MCF 10A (cell line): ENCODE measurements around the gene NET1. TPM values are rescaled to one million over a fixed set of nuclear protein-coding genes. Genes with fewer than 3 reads are reported as not detected.

ENCODE experiments used
- BruUV-seq: library from RNA; stranded (reverse); fragments of 400-500 nt; replicated peaks from 2 replicates; lab custom pipeline; 2021; lab: Mats Ljungman, UMichigan
- CTCF ChIA-PET: fragments of 300-600 bp; sonication (Branson Sonifier 250); formaldehyde crosslinking; extraction: SDS; loops from one replicate; lab custom pipeline; 2021; ENCODE audit warnings: antibody characterized with exemption, inconsistent platforms; lab: Yijun Ruan, JAX
- POLR2A ChIA-PET: fragments of 300-600, 350-650 bp; sonication (Branson Sonifier 250); formaldehyde crosslinking; extraction: SDS; loops from one replicate; lab custom pipeline; 2020; ENCODE audit warnings: antibody characterized with exemption, inconsistent platforms; lab: Yijun Ruan, JAX
- DNase-seq: peaks from one replicate; pipeline ENCODE4 v3.0.0-alpha.2; 2018; ENCODE audit not compliant: unreplicated experiment
- H3K27ac Mint-ChIP-seq: one replicate; pipeline ENCODE4 v1.8.0; 2022; ENCODE audit warnings: mild to moderate bottlenecking, low read depth, mixed read lengths; ENCODE audit not compliant: unreplicated experiment
- H3K27me3 Mint-ChIP-seq: one replicate; pipeline ENCODE4 v1.8.0; 2022; ENCODE audit warnings: mixed read lengths; ENCODE audit not compliant: insufficient read depth, unreplicated experiment
- H3K36me3 Mint-ChIP-seq: one replicate; pipeline ENCODE4 v1.8.0; 2022; ENCODE audit warnings: mild to moderate bottlenecking, moderate library complexity, mixed read lengths; ENCODE audit not compliant: insufficient read depth, unreplicated experiment
- H3K4me1 Mint-ChIP-seq: one replicate; pipeline ENCODE4 v1.8.0; 2022; ENCODE audit warnings: mixed read lengths; ENCODE audit not compliant: insufficient read depth, unreplicated experiment
- H3K4me3 Mint-ChIP-seq: one replicate; pipeline ENCODE4 v1.8.0; 2022; ENCODE audit warnings: mild to moderate bottlenecking, moderate library complexity, mixed read lengths; ENCODE audit not compliant: unreplicated experiment
- H3K9me3 Mint-ChIP-seq: one replicate; pipeline ENCODE4 v1.8.0; 2022; ENCODE audit warnings: mixed read lengths; ENCODE audit not compliant: unreplicated experiment
- CTCF ChIP-seq: fragments of 200-600 bp; IDR thresholded peaks from one replicate; pipeline ENCODE4 v1.8.0; 2022; ENCODE audit warnings: antibody characterized with exemption, mild to moderate bottlenecking; ENCODE audit not compliant: unreplicated experiment
- intact Hi-C: fragments of 100-400 bp; cut with micrococcal nuclease; formaldehyde crosslinking; loops from 2 replicates; pipeline ENCODE4 v1.14.1; 2022
- total RNA-seq: library from RNA; stranded (reverse); gene quantifications from 2 replicates; pipeline ENCODE4 v1.2.3, GENCODE V29; 2022

Gene NET1
- total RNA-seq, 1 experiment from 2014 or later, result 40.3 TPM

DNA sequence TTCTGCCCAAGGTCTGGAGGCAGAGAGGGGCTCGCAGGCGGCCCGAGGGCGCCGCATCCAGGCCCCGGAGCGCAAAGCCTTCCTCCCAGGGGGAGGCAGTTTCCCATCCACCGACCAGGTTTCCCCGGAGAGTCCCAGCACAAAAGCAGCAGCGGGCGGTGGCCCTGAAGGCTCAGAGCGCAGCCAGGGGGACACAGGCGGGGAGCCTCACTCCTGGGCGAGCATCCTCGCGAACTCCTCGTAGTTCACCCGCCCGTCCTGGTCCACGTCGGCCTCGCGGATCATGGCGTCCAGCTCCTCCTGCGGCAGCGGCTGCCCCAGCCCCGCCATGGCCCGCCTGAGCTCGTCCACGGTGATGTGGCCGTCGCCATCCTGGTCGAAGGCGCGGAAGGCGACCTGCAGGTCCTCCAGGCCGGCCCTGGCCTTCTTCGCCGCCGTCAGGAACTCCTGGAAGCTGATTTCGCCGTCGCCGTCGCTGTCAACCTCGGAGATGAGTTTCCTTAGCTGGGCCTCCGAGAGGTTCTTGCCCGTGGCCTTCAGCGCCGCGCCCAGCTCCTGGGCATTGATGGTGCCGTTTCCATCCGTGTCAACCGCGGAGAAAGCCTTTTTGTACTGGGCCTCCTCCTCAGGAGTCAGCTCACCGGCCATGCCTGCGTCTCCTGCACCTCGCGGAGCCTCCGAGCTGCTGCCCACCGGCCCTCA, 86.6 kb downstream of the NET1 start:
- no peak for DNase-seq
- no peak for TF ChIP-seq CTCF
- CTCF ChIA-PET, result interaction anchor here (1.6 kb wide), 1 partner anchor 12 kb away, joined by 6 read pairs; no protein-coding TSS in a partner anchor
- BruUV-seq, result no TSS peak
- H3K36me3 Mint-ChIP-seq, result no peaks in the 10 kb centered on the region
- POLR2A ChIA-PET, result interaction anchor here (0.6 kb wide), 1 partner anchor 12 kb away, joined by 3 read pairs; no protein-coding TSS in a partner anchor
- H3K9me3 Mint-ChIP-seq, result no peaks in the 10 kb centered on the region
- intact Hi-C loops, result no loop called here
- no peak overlapping the region for H3K4me3 Mint-ChIP-seq
- no peaks in the 10 kb centered on the region for H3K27me3 Mint-ChIP-seq
- H3K27ac Mint-ChIP-seq, result no peak overlapping the region
- no peaks in the 10 kb centered on the region for H3K4me1 Mint-ChIP-seq

DNA sequence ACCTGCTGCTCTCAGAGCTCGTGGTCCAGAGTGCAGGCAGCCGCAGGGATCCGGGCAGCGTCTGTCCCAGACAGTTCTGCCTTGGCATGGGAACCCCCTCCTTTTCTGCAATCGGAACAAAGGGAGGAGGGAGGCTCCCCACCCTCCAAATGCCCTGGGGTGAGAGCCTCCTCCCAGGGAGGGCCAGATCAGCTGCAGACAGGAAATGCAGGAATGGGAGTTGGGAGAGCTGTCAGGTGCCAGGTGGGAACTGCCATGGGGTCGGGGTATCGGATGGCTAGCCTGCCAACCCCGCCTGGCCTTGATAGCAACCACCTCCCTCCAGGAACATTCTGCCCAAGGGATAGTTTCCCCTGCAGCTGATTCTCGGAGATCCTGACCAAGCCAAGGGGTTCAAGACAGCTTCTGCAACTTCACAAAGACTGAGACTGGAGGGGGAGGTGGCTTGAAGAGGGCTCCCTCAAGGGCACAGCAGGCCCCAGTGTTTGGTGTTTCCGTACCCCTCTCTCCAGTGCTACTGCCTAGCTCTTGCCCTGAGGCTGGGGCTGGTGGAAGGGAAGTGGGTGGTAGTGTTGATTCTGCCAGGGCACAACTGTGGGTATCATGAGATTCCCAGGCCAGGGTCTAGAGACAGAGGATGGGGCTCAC, 87.3 kb downstream of the NET1 start, which contains the start of gene CALML5:
TSS of gene CALML5 (minus strand) at position 78 of the 648 bp plus-strand sequence. CDS start 132 bp downstream, outside the sequence.
- POLR2A ChIA-PET, result interaction anchor here (1.2 kb wide), 1 partner anchor 123 kb away, joined by 3 read pairs; no protein-coding TSS in a partner anchor
- intact Hi-C loops, result no loop called here
- CTCF ChIA-PET, result interaction anchor here (0.8 to 1.6 kb wide), 2 partner anchors 11 to 39 kb away, joined by 6 read pairs; no protein-coding TSS in a partner anchor
- no peak for TF ChIP-seq CTCF
- no peak within 1 kb of the TSS for H3K4me3 Mint-ChIP-seq
- no peak within 1 kb of the TSS for H3K27ac Mint-ChIP-seq
- DNase-seq, result no peak
- no peaks in the 10 kb centered on the region for H3K27me3 Mint-ChIP-seq
- H3K36me3 Mint-ChIP-seq, result no peaks in the 10 kb centered on the region
- H3K9me3 Mint-ChIP-seq, result no peaks in the 10 kb centered on the region
- no TSS peak for BruUV-seq
- no peaks in the 10 kb centered on the region for H3K4me1 Mint-ChIP-seq

DNA sequence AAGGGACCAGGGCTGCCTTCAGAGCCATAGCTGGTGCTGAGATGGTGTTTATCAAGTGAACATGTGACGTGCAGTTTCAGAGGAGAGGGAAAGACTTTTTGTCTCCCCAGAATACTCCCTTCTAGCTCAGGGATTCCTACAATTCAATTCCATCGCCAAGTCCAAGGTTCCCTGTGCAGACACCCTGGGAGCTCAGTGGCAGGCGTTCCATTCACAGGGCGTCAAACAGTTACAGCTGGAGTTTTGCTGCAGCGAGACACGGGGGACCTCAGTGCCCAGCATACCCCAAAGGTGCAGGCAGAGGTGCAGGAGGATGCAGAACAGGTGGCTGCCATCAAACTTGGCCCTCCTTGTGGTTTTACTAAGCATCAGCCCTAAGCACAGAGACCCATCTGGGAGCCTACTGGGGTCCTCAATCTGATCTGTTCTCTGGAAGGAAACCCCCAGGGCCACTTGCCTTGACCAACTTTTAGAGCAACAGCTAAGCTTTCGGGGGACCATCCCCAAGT, 87.9 kb downstream of the NET1 start:
- ChIA-PET POLR2A (interaction anchor here (1.2 kb wide), 1 partner anchor 123 kb away, joined by 3 read pairs; no protein-coding TSS in a partner anchor), CTCF (interaction anchor here (0.8 to 1.6 kb wide), 3 partner anchors 11 to 129 kb away, joined by 3 to 6 read pairs (median 6); no protein-coding TSS in a partner anchor)
- Mint-ChIP-seq H3K9me3 (no peaks in the 10 kb centered on the region), H3K4me1 (no peaks in the 10 kb centered on the region), H3K4me3 (no peak overlapping the region), H3K27me3 (no peaks in the 10 kb centered on the region), H3K36me3 (no peaks in the 10 kb centered on the region), H3K27ac (no peak overlapping the region)
- intact Hi-C loops, result no loop called here
- TF ChIP-seq CTCF, result no peak
- DNase-seq, result no peak
- BruUV-seq, result no TSS peak

DNA sequence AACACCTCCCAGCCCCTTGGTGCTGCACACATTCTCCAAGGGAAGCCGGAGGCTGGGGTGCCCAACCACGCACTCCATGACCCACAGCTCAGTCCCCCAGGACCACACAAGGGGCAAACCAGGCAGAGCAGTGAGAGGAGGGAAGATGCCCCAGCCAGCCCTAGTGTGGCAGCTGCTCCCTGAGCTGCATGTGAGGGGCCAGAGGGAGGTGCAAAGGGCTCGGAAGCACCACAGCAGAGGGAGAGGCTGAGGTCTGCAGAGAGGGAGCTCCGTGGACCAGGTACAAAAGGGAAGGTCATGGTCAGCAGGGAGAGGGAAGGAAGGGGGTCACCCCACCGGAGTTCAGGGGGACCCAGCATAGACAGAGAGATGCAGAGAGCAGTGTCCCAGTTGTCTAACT, 88.6 kb downstream of the NET1 start:
- intact Hi-C loops, result no loop called here
- Mint-ChIP-seq H3K4me3 (no peak overlapping the region), H3K36me3 (no peaks in the 10 kb centered on the region), H3K27me3 (no peaks in the 10 kb centered on the region), H3K27ac (no peak overlapping the region), H3K4me1 (no peaks in the 10 kb centered on the region), H3K9me3 (no peaks in the 10 kb centered on the region)
- POLR2A ChIA-PET, result interaction anchor here (0.8 to 1.5 kb wide), 3 partner anchors 10 to 38 kb away, joined by 3 to 5 read pairs (median 3); no protein-coding TSS in a partner anchor
- no peak for TF ChIP-seq CTCF
- BruUV-seq, result no TSS peak
- CTCF ChIA-PET, result interaction anchor here (1.0 kb wide), 1 partner anchor 128 kb away, joined by 3 read pairs; no protein-coding TSS in a partner anchor
- no peak for DNase-seq
